Subcutaneous adipose tissue (tissue), 4 donors: Measurements from ENCODE around the gene TESK1. TPM values are rescaled to one million over a fixed set of nuclear protein-coding genes. Genes with fewer than 3 reads are reported as not detected.

Experiments used
- CTCF ChIP-seq: fragments of 450-650 bp; IDR thresholded peaks from one replicate; pipeline ENCODE4 v1.5.1; 2016; ENCODE audit warnings: low read depth, mild to moderate bottlenecking, control low read depth, antibody characterized with exemption, moderate library complexity
- small RNA-seq: library from RNA; depleted of rRNA; stranded (forward); fragments of <200 nt; gene quantifications from one replicate; pipeline ENCODE3, GENCODE V24; 2016
- total RNA-seq, 4 donors: library from RNA; depleted of rRNA; stranded (reverse); fragments of >200 nt; gene quantifications; one replicate each; pipeline ENCODE4 v1.1.0, GENCODE V29; 2016

Gene TESK1
- total RNA-seq, 4 donors from 2014 or later: 32.3 to 132 (median 41.0) TPM

- TF ChIP-seq CTCF: no peak
These were observed 51.9 kb downstream of the TESK1 start for GRCh38 chr9:35656831-35657545.

- no peak for TF ChIP-seq CTCF
These were observed 52.6 kb downstream of the TESK1 start, which contains the start of gene RMRP for GRCh38 chr9:35657546-35658136. RMRP (minus strand) TSS chr9:35658019.

GRCh38 chr9:35658137-35658967, 53.3 kb downstream of the TESK1 start, which contains the start of gene CCDC107:
CCDC107 (plus strand) TSS chr9:35658292; CDS start chr9:35658380, 88 bp downstream.
- no peak for TF ChIP-seq CTCF

DNA sequence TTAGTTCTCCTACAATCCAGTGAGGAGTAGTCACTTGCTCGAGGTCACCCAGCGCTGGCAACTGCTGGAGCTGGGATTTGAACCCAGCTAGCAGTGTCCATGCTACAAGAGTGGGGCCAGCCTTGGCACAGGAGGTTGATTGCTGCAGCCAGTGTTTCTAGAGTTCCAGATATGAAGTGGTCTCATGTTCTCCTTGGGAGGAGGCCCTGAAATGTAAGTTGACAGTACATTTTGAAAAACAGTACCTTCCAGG, 53.8 kb downstream of the TESK1 start:
- TF ChIP-seq CTCF: no peak

DNA sequence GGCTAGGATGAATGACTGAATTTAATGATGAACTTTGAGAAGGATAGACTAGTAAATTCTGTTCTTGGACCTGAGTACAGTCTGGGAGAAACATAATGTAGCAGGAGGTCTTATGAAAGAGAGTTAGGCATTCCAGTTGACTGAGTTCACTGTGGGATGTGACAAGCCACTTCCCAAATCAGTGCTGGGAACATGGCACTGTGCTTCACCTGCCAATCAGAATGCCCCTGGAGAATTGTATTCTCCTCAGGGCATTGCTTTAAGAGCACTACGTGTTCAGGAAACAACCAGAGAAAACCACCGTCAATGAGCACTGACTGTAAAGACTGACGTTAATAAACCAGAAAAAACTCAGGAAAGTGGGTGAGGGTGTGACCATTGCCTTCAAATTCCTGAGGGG, 54.3 kb downstream of the TESK1 start:
- TF ChIP-seq CTCF: no peak

Small RNA genes lying within 50 kb of the gene (small RNA-seq; reads per million reads assigned to genes)
- gene MIR4667: not detected
- not detected for gene RMRP
- gene RPS29P17: not detected

Other genes starting within 250 kb of the TESK1 start
- 10 to 100 TPM; 11.6 to 24.7 (median 13.3) TPM for gene RUSC2, start 115.2 kb upstream of the TESK1 start, total RNA-seq
- gene CD72, start 13.2 kb downstream of the TESK1 start, total RNA-seq: 10 to 100 TPM in 1 of 4 donors, 1 to 10 TPM in 3; 1.1 to 37.6 (median 3.9) TPM
- gene SIT1, start 45.7 kb downstream of the TESK1 start, total RNA-seq: 1 to 10 TPM in 3 of 4 donors, under 1 TPM in 1; 0.82 to 6.6 (median 4.2) TPM
- over 10,000 TPM in 2 of 4 donors, 1,000 to 10,000 TPM in 2; 5,303 to 20,573 (median 11,936) TPM for gene RMRP, start 52.8 kb downstream of the TESK1 start, total RNA-seq
- gene CCDC107, start 53.0 kb downstream of the TESK1 start, total RNA-seq: 100 to 1,000 TPM in 2 of 4 donors, 10 to 100 TPM in 2; 60.7 to 119 (median 97.2) TPM
- 1 to 10 TPM in 1 of 4 donors, under 1 TPM in 1, not detected in 2; 0.88 to 2.2 TPM for gene ARHGEF39, start 59.9 kb downstream of the TESK1 start, total RNA-seq
- gene CA9, start 68.7 kb downstream of the TESK1 start, total RNA-seq: not detected
- gene TPM2, start 84.7 kb downstream of the TESK1 start, total RNA-seq: 100 to 1,000 TPM in 2 of 4 donors, 10 to 100 TPM in 2; 86.2 to 269 (median 115) TPM
- 100 to 1,000 TPM; 247 to 590 (median 461) TPM for gene TLN1, start 126.9 kb downstream of the TESK1 start, total RNA-seq
- gene CREB3, start 127.4 kb downstream of the TESK1 start, total RNA-seq: 10 to 100 TPM; 33.6 to 45.4 (median 38.6) TPM
- gene GBA2, start 144.0 kb downstream of the TESK1 start, total RNA-seq: 100 to 1,000 TPM in 1 of 4 donors, 10 to 100 TPM in 3; 33.7 to 107 (median 41.6) TPM
- 10 to 100 TPM; 11.6 to 21.7 (median 13.8) TPM for gene RGP1, start 144.0 kb downstream of the TESK1 start, total RNA-seq
- not detected for gene MSMP, start 149.0 kb downstream of the TESK1 start, total RNA-seq
- 10 to 100 TPM; 15.8 to 36.1 (median 24.3) TPM for gene NPR2, start 186.3 kb downstream of the TESK1 start, total RNA-seq
- gene SPAG8, start 207.0 kb downstream of the TESK1 start, total RNA-seq: 1 to 10 TPM in 2 of 4 donors, under 1 TPM in 2; 0.33 to 1.8 (median 1.0) TPM
- gene HINT2, start 209.8 kb downstream of the TESK1 start, total RNA-seq: 10 to 100 TPM; 27.7 to 98.1 (median 40.4) TPM
- gene FAM221B, start 223.5 kb downstream of the TESK1 start, total RNA-seq: not detected
- 10 to 100 TPM in 1 of 4 donors, 1 to 10 TPM in 3; 4.1 to 10.4 (median 5.4) TPM for gene TMEM8B, start 224.0 kb downstream of the TESK1 start, total RNA-seq